Activated naive CD8-positive, alpha-beta T cell treated with anti-CD3 and anti-CD28 coated beads, Interleukin-2, amount 50 U/mL, for 16 hours (primary cell): ENCODE measurements around the gene EPHA10.
"Not testable (repeated sequence)": the region's sequence is repeated elsewhere in the genome, so short reads cannot be mapped to it uniquely, and the experiment has no call there.

Experiments
- DNase-seq: peaks from one replicate; pipeline ENCODE4 v3.0.0-alpha.2; 2020; ENCODE audit warnings: low read depth, low spot score

The EPHA10 gene

DNA sequence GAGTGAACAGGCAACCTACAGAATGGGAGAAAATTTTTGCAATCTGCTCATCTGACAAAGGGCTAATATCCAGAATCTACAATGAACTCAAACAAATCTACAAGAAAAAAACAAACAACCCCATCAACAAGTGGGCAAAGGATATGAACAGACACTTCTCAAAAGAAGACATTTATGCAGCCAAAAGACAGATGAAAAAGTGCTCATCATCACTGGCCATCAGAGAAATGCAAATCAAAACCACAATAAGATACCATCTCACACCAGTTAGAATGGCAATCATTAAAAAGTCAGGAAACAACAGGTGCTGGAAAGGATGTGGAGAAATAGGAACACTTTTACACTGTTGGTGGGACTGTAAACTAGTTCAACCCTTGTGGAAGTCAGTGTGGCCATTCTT, 6.5 kb upstream of the EPHA10 start:
- DNase-seq = not testable (repeated sequence)

DNA sequence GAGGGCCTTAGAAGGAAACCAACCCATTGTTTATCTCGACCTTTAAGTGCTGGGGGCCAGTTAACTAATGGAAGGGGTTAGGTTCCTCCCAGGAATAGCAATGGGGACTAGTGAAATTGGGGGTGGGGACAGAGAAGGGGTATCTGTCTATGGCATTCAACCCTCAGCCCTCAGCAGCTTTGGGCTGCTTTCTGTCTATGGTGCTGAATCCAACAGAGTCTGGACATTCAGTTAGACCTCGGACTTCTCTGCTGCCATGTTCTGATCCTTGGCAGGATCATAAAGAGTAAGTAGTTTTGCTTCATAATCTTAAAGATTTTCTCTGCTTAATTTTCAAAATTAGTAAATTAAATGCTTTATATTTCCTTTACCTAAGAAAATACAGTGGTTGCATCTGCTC, 2.6 kb upstream of the EPHA10 start:
- no peak for DNase-seq

DNA sequence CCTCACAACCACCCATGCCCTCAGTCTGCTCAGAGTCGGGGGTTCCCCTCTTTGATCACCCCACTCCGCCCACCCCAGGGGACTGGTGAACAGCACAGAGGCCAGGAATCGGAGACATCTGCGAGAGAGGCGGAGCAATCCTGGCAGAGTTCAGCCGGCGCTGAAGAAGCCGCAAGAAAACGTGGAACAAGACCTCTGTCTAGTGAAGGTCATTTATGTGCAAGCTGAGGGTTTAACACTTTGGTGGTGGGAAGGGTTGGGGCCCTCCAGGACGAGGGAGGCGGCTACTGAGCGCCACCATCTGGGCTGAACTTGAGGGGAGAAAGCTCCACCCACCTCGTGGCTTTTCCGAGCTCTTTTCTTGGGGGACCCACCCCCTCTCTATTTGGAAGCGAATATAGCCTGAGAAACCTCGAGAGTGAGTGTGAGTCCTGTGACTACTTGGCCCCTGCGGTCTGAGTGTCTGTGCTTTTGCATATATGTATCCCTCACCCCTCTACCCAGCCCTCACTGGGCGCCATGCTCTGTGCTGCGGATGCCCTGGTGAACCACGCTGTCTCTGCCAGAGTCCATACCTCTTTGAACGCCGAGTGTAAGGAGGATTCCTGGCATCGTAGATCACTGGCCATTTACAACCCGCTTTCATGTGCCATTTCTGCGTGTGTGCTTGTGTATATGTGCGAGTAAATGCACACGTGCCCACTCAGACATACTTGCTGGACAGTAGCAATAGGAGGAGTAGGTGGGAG, 1.2 kb upstream of the EPHA10 start:
- DNase-seq = no peak

DNA sequence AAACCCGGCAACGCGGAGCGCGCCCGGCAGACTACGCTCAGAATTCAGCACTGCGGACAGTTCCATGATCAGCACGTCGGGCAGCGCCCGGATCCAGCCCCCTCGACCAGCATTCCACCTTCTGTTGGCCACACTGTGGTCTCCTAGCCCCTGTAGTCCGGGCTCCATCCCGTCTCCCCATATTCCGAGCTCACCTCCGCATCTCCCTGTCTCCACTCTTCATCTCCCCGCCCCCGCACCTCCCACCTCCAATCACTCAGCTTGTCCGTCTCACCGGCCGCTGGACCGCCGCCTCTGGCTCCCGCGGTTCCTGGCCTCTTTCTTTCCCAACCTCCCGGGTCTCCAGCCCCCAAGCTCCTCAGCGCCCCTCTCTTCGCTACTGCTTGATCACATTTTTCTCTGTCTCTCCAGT, 500 bp downstream of the EPHA10 start:
- DNase-seq = no peak

DNA sequence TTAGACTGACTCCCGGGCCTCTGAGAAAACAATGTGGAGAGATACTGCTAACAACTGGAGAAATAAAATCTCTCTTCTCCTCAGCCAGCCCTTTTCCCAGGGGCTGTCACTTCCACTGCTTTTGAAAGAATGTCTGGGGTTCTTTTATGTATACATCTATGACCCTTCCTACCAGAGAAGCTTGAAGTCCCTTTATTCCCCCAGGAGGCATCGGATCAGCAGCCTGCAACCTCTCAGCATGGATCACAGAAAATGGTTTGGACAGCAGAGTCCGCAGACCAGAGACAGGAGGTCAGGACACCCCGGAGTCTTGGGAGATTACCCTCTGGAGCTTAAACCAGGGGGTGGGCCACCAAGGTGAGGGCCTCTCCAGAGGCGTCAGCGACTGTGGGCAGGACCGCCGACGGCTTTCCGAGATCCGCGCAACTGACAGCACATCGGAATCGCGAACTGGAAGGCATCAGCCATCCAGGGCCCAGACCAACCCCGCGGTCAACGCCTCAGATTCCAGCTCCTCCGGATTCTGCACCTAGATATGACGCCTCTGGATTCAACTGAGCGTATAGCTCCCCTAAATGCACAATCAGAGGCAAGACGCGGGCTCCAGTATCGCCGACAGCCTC, 1.0 kb downstream of the EPHA10 start:
- no peak for DNase-seq

DNA sequence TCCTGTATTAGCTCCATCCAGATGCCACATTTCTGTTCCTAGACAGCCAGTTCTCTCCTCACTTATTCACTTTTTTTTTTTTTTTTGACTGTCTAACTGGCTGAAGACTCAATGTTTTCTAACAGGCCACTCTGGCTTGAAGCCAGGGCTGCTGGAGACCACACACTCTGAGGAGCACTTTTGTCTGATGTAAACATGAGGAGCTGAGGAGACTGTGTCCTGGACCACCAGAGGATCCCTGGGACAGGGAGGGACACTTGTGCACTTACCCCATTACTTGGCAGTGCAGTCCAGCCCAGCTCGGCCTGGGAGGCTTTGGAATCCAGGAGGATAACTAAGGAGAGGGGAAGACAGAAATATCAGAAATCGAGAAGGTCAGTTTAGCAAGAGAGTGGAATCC, 2.4 kb downstream of the EPHA10 start:
- no peak for DNase-seq

DNA sequence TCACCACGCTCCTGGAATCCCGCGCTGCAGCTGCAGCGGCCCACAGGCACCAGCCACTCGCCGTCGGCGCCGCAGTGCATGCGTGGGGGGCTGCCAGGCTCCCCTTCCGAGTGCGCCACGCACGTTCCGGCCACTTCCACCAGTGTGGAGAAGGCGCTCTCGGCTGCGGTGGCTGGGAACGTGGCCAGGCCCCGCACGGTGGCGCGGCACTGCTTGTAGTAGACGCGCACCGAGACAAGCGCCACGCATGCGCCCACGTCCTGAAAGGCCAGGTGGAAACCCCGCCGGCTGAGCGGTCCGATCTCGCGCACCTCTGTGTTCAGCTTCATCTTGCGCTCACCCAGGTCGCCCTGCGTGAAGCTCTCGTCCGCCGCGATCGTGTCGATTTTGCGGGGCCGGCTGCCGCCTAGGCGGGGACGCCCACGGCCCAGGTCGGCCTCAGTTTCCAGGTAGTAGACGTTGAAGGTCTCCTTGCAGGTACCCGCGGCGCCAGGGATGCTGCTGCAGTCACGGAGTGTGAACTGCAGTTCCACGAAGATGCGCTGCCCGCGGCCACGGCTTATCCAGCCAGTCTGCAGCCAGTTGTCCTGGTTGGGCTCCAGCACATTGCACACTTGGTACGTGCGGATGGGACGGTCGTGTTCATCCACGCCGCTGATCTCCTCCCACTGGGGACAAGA, 3.4 kb downstream of the EPHA10 start:
- no peak for DNase-seq

DNA sequence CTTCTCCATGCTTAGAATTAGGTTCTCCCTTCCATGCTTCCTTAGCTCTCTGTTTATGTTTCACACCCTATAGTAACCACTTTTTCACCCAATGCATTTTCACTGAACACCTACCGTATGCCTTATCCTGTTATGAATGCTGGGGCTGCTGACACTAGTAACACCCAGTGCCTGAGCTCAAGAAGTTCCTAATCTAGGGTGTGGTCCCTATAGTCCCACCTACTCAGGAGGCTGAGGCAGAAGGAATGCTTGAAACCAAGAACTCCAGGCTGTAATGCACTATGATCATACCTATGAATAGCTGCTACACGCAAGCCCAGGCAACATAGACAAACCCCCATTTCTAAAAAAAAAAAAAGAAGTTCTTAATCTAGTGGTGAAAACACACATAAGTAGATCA, 5.5 kb downstream of the EPHA10 start:
- no peak for DNase-seq

DNA sequence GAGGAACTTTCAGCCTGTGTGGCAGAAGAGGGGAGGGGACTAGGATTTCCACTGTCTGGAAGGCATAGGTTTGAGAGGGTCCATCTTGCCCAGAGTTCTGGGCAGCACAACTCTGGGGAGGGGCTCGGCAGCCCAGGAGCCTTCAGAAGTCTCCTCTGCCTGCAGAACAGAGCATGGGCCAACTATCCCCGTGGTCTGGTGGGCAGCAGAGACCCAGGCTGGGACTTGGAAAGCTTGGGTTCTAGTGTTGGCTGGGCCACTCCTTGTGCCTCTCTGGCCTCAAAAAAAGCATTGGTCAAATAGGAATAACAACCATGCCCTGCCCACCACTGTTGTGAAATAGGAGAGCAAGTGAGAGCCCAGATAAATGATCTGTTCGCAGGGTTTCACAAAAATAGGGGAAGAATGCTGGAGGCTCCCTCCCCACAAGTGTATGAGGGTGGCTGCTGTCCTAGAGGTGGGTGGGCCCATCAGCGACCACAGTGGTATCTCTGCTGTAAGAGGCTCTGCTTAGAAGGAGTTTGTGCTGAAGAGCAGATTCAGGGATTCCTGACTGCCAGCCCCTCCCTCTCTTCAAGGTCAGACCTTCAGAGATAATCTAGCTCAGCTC, 8.9 kb downstream of the EPHA10 start:
- DNase-seq = no peak

DNA sequence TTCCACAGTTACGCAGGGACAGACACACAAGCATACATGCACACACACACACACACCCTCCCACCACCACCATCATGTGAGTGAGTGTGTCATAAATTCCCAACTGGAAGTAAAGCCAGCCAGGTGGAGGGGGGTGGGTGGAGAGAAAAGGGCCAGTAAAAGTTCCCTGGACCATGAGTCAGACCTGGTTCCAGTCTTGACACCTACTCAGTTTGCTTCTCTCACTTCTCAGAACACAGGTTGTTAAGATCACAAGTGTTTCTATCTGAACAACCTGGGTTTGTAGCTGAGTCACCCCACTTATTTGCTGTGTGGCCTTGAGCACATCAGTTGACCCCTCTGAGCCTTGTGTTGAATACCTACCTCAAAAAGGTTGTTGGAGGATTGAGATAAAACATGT, 9.6 kb downstream of the EPHA10 start:
- DNase-seq = no peak

DNA sequence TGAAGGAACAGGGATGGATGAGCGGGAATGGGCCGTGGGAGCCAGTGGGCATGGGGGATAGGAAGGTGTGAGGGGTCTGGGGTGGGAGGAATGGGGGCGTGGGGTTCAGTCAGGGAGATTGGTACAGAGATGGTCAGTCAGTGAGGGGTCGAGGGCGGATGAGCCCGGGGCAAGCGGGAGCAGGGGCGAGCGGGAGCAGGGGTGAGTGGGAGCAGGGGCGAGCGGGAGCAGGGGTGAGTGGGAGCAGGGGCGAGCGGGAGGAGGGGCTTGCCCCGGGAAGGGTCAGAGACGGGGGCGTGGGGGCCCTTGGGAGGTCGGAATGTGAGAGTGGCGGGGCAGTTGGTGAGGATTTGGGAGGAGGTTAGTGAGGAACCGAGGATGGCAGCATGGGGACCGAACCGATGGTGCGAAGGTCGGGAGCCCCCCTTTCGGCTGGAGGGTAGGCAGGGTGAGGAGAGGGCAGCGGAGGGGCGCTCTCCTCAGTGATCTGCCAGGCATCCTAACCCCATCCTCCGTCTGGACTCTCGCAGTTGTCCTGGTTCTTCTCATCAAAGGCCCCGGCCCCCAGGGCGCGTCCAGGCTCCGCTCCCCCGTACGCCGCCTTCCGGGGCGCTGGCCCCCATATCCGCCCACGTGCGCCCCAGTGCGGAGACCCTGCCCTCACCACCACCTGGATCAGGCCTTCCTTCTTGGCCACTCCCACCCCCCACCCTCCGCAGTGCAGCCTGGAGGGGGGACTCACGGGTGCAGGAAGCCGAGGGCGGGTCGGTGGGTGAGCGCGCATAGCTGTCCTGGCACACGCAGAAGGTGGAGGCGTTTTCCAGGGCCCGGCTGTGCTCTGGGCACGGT, 11.2 kb downstream of the EPHA10 start:
- DNase-seq = no peak

DNA sequence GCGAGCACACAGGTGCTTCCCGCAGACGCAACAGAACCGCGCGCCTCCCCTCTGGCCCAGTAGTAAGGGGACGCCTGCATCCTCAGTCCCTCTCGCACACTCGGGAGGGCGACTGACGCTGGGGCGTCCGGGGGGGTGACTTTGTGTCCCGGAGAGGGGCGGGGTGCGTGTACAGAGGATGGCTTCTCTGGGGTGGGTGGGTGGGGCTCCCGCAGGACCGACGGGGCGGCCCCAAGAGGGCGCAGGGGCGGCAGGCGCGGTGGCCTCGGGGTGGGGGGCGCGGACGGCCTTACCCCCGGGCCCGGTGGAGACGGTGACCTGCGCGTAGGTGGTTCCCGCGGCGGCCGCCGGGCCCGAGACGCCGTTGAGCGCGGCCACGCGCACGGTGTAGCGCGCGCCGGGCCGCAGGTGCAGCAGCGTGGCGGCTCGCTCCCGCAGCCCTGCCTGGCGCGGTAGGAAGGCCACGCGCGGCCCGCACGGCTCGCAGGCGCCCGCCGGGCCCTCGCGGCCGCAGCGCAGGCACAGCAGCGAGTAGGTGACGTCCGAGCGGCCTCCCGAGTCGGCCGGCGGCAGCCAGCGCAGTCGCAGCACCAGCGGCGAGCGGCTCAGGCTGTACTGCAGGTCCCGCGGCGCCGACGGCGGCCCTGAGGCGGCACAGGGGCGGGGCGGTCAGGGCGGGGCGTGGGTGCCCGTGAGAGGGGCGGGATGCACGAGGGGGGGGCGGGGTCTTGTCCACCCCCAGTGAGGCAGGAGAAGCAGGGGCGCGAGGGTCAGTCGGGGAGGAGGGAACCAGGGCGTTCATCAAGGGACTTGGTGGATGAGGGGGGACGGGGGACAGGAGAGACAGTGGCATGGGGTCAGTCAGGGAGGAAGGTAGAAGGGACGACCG, 12.1 kb downstream of the EPHA10 start:
- no peak for DNase-seq

DNA sequence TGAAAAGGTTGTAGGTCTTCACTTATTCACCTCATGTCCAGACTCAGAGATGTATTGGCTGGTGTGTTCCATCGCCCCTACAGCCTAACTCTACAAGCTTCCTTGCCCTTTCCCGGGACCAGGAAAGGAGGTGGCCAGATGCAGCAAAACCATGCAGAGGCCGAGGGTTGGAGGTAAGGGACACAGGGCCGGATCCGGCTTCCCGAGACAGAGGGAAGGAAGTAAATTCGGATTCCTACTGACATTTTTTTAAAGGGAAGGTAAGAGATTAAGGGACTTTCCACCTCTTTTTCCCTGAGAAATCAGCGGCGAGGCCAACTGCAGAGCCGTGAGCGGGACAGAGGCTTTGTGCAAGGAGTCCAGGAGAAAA, 12.7 kb downstream of the EPHA10 start:
- no peak for DNase-seq

DNA sequence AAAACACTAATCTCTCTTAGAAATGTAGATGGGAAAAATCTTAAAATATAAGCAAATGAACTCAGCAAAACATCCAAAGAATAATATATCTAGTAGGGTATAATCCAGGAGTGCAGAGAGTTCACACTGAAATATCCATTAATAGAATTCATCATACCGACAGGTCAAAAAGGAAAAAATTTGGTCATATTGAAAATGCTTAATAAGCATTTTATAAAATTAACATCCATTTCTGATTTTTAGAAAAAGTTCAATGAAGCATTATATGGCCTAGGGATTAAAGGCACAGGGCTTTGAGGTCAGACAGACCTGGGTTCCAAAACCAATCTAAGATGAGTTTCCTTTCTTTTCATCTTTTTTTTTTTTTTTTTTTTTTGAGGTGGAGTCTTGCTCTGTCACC, 16.4 kb downstream of the EPHA10 start:
- DNase-seq = no peak

DNA sequence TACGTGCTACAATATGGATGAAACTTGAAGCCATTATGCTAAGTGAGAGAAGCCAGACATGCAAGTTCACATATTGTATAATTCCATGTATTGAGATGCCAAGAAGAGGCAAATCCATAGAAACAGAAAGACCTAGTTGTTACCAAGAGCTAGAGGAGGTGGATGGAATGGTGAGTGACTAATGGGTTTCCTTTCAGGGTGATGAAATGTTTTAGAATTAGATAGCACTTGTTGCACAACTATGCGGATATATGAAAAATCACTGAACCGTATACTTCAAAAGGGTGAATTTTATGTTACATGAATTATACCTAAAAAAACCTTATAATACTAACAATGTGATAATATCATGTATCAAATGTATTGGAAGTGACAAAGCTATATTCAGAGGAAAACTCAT, 18.1 kb downstream of the EPHA10 start:
- no peak for DNase-seq

DNA sequence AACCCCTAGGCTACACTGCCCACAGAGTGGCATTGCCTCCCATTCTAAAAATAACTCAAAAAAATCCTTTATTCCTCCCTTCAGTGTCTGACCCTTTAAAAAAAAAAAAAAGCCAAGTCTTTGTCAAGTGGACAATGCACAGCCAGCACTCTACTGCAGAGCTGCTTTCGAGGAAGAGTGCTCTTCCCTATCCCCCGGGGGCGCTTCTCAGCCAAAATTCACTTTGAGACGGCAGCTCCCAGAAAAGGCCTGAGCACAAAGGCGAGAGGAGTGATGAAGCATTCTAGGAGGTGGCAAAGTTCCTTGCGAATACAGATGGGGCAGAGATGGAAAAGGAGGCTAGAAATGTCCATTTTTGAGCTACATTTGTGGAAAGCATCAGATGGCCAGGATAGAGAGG, 23.3 kb downstream of the EPHA10 start:
- no peak for DNase-seq

DNA sequence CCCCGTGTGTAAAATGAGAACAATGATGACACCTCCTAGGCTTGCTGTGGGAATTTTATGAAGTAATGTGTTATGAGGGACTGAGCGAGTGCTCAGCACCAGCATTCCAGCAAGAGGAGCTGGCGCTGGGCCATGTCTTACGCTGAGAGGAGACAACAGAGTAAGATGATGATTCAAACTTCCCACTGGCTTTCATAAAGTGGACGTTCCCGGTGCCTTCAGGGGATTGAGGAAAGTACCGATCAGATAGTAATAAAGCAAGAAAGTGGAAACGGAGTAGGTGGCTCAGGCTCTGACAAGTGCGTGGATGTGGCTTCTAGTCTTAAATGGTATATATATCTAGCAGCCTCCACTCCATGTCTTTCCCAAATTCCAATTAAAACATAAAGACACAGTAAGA, 23.8 kb downstream of the EPHA10 start:
- DNase-seq = no peak

DNA sequence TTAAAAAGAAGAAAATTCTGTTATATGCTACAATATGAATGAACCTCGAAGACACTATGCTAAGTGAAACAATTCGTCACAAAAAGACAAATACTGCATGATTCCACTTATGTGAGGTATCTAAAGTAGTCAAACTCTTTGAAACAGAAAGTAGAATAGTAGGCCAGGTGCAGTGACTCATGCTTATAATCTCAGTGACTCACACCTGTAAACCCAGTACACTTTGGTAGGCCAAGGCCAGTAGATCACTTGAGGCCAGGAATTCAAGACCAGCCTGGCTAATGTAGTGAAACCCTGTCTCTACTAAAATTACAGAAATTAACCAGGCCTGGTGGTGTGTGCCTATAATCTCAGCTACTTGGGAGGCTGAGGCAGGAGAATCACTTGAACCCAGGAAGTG, 25.7 kb downstream of the EPHA10 start:
- no peak for DNase-seq

DNA sequence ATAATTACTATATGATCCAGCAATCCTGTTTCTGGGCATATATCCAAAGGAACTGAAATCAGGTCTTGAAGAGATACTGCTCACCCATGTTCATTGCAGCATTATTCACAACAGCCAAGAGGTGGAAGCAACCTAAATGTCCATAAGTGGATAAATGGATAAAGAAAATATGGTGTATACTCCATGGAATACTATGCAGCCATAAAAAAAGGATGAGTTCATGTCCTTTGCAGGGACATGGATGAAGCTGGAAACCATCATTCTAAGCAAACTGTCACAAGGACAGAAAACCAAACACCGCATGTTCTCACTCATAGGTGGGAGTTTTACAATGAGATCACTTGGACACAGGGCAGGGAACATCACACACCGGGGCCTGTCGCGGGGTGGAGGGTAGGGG, 26.3 kb downstream of the EPHA10 start:
- DNase-seq = not testable (repeated sequence)

DNA sequence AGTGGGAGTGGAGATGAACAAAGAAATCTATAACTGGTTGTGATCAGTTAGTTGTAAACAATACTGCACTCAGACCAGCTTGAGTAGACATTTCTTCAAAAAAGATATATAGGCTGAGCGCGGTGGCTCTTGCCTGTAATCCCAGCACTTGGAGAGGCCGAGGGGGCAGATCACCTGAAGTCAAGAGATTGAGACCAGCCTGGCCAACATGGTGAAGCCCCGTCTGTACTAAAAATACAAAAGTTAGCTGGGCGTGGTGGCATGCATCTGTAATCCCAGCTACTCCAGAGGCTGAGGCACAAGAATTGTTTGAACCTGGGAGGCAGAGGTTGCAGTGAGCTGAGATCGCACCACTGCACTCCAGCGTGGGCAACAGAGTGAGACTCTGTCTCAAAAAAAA, 26.9 kb downstream of the EPHA10 start:
- DNase-seq = not testable (repeated sequence)
